AG10803 (cell line): ENCODE data around the gene BASP1.

ENCODE experiments used
- DNase-seq: peaks from one replicate; pipeline ENCODE4 v3.0.0; 2010; ENCODE audit warnings: low read depth
- H3K4me3 ChIP-seq: 2 replicates; pipeline ENCODE4 v1.5.1; 2011; ENCODE audit warnings: mild to moderate bottlenecking, low read length, control low read depth
- TF ChIP-seq, protein P1 (sequence below): conservative IDR thresholded peaks from 2 replicates; pipeline ENCODE4 v1.5.1; 2011; ENCODE audit warnings: mild to moderate bottlenecking, low read length, control low read depth, inconsistent platforms

The BASP1 gene

GRCh38 chr5:17283121-17283415, 65.6 kb downstream of the BASP1 start:
- H3K4me3 ChIP-seq = no peak overlapping the region
- TF ChIP-seq, protein P1, sequence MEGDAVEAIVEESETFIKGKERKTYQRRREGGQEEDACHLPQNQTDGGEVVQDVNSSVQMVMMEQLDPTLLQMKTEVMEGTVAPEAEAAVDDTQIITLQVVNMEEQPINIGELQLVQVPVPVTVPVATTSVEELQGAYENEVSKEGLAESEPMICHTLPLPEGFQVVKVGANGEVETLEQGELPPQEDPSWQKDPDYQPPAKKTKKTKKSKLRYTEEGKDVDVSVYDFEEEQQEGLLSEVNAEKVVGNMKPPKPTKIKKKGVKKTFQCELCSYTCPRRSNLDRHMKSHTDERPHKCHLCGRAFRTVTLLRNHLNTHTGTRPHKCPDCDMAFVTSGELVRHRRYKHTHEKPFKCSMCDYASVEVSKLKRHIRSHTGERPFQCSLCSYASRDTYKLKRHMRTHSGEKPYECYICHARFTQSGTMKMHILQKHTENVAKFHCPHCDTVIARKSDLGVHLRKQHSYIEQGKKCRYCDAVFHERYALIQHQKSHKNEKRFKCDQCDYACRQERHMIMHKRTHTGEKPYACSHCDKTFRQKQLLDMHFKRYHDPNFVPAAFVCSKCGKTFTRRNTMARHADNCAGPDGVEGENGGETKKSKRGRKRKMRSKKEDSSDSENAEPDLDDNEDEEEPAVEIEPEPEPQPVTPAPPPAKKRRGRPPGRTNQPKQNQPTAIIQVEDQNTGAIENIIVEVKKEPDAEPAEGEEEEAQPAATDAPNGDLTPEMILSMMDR = no peak
- no peak for DNase-seq

DNA sequence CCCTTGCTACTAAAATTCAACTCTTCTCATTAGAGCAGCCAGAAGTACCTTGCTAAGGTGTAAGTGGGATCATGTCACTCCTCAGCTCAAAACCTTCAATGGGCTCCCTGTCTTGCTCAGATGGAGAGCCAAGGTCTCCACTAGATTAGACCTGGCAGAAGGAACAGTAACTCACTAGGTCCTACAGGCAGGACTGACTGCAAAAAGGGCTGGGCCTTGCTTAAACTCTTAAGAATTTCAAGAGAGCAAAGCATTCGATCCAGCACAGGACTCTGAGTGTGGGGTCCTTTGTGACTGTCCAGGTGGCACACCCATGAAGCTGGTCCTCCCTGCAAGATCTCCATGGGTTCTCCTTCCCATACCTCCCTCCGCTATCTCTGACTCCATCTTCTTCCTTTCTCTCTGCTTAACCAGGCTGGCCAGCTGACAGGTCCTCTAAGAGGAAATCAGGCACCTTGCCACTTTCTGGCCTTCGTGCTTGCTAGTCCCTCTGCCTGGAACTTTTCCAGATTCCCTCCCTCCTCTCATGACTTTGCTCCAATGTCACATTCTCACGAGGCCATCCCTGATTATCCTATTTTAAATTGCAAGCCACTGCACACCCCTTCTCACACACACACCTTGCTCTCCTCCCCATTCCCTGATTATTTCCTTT, 70.2 kb downstream of the BASP1 start:
- DNase-seq = no peak
- no peak overlapping the region for H3K4me3 ChIP-seq
- TF ChIP-seq, protein P1 = no peak

DNA sequence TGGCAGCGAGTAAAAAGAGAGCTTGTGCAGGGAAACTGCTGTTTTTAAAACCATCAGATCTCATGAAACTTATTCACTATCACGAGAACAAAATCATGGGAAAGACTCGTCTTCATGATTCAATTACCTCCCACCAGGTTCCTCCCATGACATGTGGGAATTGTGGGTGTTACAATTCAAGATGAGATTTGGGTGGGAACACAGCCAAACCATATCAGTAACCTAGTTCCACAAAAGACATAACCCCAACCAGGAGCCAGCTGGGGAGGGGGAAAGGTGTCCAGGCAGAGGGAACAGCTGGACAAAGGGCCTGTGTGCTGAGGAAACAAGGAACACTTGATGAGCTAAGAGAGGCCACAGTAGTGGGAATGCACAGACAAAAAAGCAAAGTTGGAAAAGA, 71.1 kb downstream of the BASP1 start:
- DNase-seq = no peak
- TF ChIP-seq, protein P1 = no peak
- H3K4me3 ChIP-seq = no peak overlapping the region

DNA sequence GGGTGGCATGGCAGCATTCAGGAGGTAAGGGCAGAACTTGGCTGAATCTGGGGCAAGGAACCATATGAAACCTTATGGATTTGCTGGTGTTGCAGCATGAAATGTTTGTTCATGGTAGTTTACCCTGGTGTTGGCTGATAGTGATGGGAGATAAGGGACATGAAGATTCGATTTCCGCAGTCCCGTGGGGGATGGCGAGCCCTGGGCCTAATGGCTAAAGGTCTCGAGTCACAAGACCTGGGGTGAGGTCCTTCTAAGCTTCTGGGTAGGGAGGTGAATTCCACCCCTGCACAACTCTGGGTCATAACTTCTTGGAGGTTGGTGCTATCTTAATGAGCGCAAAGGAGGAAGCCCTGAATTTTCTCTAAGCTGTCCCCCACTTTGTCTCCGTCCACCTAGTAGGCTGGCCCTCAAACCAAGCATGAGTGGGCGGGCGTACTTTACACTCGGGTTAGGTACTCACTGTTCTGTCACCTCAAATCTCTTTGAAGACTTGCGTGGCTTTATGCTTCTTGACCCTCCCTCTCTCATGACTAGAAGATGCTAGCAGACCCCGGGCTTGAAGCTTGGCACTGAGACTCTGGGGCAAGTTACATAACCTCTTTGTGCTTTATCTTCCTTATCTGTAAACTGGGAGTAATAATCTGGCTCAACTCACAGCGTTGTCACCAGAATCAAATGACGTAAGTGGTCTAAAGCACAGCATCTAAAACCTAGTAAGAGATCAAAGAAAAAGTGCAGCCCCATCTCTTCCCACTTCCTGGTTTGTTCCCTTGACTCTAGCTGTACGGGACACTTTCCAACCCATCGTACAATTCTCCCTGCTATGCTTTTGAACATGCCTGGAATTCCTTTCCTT, 72.5 kb downstream of the BASP1 start:
- DNase-seq = peak; percentile 54
- no peak overlapping the region for H3K4me3 ChIP-seq
- TF ChIP-seq, protein P1 = no peak

DNA sequence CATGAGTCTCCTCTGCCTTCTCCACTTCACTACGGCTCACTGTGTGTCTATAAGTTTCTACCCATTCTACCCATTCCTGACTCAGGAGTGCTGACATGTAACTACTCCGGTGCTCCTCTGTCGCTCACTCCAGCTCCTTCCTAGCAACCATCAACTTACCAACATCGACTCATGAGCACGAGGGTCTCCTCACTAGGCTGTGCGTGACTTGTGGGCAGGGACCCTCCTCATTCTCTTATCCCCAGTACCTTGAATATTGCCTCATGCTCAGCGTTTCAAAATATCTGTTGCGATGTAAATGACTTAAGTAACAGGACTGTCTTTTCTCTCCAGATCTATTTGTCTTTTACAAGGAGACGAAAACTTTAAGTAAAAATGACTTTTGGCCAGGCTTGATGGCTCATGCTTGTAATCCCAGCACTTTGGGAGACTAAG, 73.1 kb downstream of the BASP1 start:
- TF ChIP-seq, protein P1 = no peak
- no peak for DNase-seq
- H3K4me3 ChIP-seq = no peak overlapping the region

- no peak for DNase-seq
- no peak overlapping the region for H3K4me3 ChIP-seq
- TF ChIP-seq, protein P1 = no peak
Measured at GRCh38 chr5:17292434-17293015, 75.1 kb downstream of the BASP1 start.
